H1 (cell line): ENCODE measurements around the gene SLC25A40. TPM values are rescaled to one million over a fixed set of nuclear protein-coding genes. Genes with fewer than 3 reads are reported as not detected.

Source experiments
- CBX5 ChIP-seq: fragments of 300-800, 300-1000 bp; sonication (generic); IDR thresholded peaks from 2 replicates; pipeline ENCODE4 v1.7.1; 2016; ENCODE audit warnings: antibody characterized with exemption, low read length, low read depth
- CTBP2 ChIP-seq: IDR thresholded peaks from 2 replicates; pipeline ENCODE4 v1.7.0; 2011; ENCODE audit warnings: borderline replicate concordance, mild to moderate bottlenecking, moderate library complexity, mixed read lengths, low read length; ENCODE audit not compliant: insufficient read depth, insufficient read length
- EGR1 ChIP-seq: IDR thresholded peaks from 2 replicates; pipeline ENCODE4 v1.6.1; 2011; ENCODE audit warnings: low read depth, low read length, borderline replicate concordance
- NRF1 ChIP-seq: IDR thresholded peaks from 2 replicates; pipeline ENCODE4 v1.6.1; 2011; ENCODE audit warnings: mild to moderate bottlenecking, low read depth, low read length, improper control_type of control experiment
- POLR2A ChIP-seq, 2 experiments: IDR thresholded peaks; 1 replicate in 1 of 2; 2 replicates in 1 of 2; pipeline ENCODE4 v1.6.1; 2011; ENCODE audit warnings: low read depth in 2 of 2, low read length in 2 of 2, mild to moderate bottlenecking in 2 of 2; ENCODE audit errors: control extremely low read depth in 1 of 2
- SAP30 ChIP-seq: fragments of 300-600 bp; sonication (generic); IDR thresholded peaks from 2 replicates; pipeline ENCODE4 v1.7.1; 2012; ENCODE audit warnings: low read length, moderate library complexity, mild to moderate bottlenecking, inconsistent platforms; ENCODE audit not compliant: insufficient read depth, insufficient replicate concordance
- SP1 ChIP-seq: IDR thresholded peaks from 2 replicates; pipeline ENCODE4 v1.6.1; 2011; ENCODE audit warnings: low read depth, low read length
- polyA plus RNA-seq, 7 experiments: library from polyadenylated mRNA; depleted of rRNA in 3 of 7; stranded (reverse) in 5 of 7; unstranded in 2 of 7; fragments of >200 nt in 5 of 7; fragments of 200-250 nt in 2 of 7; gene quantifications; 1 replicate in 5 of 7; 2 replicates in 1 of 7; 4 replicates in 1 of 7; pipeline versions ENCODE4 v1.2.1 to v1.2.3, GENCODE V29; 2011 to 2013; ENCODE audit warnings: missing spikeins in 2 of 7, mixed read lengths in 2 of 7
- total RNA-seq: library from RNA; stranded (reverse); fragmentation: NEBNext Ultra II Directional; extraction: Animal tissue kit (Norgen Biotek cat#: 25700); gene quantifications from 2 replicates; pipeline ENCODE4 v1.2.1, GENCODE V29; 2021

Gene SLC25A40
- total and polyA plus RNA-seq, 2 of the 8 experiments (the other 6 are each of a cell fraction or from before 2014, with no cell fraction given): 6.5 to 17.3 TPM

DNA sequence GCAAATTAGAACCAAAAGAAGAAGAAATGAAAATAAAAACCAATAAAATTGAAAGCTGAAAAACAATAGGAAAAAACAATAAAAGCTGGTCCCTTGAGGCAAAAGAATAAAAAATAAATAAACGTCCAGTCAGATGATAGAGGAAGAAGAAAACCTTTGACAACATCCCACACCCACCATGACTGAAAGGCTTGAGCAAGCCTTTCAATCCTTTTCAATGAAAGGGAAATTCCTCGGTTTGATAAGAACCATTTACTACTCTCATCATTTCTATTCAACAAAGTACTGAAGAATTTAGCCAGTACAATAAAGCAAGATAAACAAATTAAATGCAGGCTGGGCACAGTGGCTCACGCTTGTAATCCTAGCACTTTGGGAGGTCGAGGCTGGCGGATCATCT, 3.8 kb downstream of the SLC25A40 start (continued):
- TF ChIP-seq EGR1: no peak
- no peak for TF ChIP-seq SAP30
- no peak for TF ChIP-seq CBX5
- no peak for TF ChIP-seq SP1
- no peak for TF ChIP-seq NRF1
- no peak for TF ChIP-seq CTBP2
- no peak for TF ChIP-seq POLR2A (IDR thresholded peaks at IDR 0.05; ENCODE audit: control extremely low read depth in 1 of 2, low read depth in 2 of 2, low read length in 2 of 2)
